SHP77 (cell line): ENCODE data around the gene ALDH6A1.
A peak's percentile ranks its signal among the peaks of the same experiment; 100 is the strongest.

Experiments used
- DNase-seq, 2 experiments: peaks; one replicate each; lab custom pipeline; 2025; lab: John Stamatoyannopoulos, UW

The ALDH6A1 gene

DNA sequence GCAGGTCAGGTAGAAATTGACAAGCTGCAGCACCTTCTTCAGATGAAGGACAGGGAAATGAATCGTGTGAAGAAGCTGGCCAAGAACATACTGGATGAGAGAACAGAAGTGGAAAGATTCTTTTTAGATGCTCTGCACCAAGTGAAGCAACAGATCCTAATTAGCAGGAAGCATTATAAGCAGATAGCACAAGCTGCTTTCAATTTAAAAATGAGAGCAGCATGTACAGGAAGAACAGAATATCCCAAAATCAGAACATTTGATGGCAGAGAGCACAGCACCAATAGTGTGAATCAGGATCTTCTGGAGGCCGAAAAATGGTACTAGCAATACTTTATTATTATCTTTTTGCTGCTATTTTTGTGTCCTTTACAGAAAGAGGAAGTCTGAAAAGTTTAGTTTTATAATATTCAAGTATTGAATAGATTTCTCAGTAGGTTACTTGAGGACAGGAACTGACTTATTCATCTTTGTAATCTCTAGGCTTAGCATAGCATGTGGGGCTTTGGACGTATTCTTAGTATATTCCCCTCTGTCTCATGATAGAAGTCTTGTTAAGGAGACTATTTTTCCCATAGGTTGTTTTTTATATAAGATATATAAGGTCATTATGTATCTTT lies 34.3 kb downstream of the ALDH6A1 start:
- no peak for DNase-seq

DNA sequence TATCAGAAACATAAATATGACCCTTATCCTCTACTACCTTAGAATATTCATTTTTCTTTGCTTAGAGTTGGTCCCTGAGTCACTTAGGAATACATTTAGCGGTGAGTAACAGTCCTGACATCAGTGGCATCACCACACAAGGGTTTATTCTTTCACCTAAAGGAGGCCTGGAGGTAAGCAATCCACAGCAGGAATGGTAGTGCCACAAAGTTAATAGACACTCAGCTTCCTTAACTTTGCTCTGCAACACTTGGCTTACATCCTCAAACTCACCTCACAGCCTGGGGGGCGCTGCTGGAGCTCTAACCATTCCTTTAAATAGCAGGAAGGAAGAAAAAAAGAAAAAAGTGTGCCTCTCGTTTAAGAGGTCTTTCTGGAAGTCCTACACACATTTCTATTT lies 36.0 kb downstream of the ALDH6A1 start:
- no peak for DNase-seq

DNA sequence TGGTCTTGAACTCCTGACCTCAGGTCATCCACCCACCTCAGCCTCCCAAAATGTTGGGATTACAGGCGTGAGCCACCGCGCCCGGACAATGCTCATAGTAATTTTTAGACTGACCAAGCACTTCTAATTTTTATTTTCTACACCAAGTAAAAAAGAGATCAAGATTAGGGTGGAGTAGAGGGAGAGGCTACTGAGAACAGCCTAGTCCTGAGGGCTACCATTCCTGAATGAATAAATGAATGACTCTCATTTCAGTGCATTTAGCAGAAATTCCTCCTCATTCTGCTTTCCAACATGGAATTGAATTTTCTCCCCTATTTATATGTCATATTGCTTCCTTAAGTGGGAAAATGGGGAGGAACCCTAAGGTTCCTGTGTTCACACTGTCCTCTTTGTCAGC lies 38.7 kb downstream of the ALDH6A1 start:
- DNase-seq, result no peak

DNA sequence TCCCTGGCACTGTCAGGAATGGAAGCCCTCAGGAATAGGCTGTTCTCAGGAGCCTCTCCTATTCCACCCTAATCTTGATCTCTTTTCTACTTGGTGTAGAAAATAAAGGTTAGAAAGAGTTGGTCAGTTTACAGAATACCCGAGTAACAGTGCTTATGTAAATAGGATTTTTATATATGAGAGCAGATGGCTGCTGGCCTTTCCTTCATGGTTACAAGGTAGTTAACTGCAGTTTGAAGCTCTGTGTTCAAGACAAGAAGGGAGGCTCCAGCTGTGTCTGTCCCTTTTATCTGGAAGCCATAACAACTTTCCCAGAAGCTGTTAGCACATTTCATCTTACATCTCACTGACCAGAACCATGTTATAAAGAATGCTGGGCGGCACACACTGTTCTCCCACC lies 42.0 kb downstream of the ALDH6A1 start:
- DNase-seq, result no peak

DNA sequence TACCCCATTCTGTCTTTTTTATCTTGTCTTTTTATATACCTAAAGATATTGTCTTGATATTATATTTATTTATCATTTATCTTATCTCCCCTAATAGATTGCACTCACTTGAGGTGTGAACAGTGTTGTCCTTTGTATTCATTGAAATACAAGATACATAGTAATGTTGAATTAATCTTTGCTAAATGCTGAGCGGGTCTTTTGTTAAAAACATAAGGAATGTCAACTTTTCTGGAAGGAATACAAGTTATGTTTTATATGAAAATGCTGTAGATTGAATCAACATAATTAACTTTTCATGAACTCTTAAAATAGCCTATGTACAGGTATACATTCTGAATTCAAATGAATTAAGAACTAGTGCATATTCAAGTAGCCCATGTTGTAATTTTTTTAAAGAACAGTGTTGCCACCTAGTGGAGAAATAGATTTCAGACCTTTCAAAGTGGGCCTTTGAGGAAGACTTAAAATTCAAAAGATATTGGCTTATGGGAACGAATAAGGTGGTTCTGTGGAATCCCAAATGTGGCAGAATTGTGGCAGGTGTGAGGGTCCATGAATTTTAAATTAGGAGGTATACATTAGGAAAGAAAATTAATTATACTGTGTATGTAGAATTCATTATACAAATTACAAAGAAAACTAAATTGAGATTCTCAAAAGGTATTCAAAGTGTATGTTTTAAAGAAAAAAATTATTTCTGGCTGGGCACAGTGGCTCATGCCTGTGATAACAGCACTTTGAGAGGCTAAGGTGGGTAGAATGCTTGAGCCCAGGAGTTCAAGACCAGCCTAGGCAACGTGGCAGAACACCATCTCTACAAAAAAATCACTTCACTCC lies 46.0 kb downstream of the ALDH6A1 start:
- peak; percentile 39 to 42 for DNase-seq

DNA sequence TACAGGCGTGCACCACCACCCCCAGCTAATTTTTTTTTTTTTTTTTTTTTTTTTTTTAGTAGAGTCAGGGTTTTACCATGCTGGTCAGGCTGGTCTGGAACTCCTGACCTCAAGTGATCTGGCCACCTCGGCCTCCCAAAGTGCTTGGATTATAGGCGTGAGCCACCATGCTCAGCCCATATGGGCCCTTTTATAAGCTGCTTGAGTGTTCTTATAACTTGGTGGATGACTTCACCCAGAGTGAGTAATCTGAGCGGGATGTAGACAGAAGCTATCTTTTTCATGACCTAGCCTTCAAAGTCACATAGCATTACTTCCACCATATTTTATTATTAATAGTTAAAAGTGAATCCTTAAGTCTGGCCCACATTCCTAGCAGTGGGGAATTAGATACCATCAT lies 48.7 kb downstream of the ALDH6A1 start:
- no peak for DNase-seq

DNA sequence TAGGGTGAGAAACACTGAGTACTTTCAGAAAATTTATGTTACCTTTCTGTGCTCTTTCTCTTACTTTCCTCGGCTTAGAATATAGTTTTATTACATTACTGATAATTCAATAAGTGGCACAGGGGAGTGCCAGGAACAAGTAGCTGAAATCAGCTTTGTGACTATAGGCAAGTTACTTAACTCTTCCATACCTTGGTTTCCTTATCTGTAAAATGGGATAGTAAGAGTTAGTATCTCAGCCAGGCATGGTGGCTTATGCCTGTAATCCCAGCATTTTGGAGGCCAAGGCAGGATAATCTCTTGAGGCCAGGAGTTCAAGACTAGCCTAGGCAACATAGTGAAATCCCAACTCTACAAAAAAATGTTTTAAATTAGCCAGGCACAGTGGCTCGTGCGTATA lies 49.7 kb downstream of the ALDH6A1 start:
- no peak for DNase-seq

DNA sequence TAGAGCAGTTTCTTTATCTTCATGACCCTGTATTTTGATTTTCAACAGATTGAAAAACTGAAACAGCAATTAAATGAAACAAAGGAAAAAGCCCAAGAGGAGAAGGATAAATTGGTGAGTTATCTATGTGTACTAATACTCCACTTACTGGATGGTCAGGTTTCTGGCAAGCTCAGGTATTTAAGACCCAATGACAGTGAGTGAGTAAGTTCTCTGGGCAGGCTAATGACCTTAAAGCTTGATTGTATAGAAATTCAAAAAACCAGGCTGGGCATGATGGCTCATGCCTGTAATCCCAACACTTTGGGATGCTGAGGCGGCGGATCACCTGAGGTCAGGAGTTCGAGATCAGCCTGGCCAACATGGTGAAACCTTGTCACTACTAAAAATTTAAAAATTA lies 55.1 kb downstream of the ALDH6A1 start:
- no peak for DNase-seq

DNA sequence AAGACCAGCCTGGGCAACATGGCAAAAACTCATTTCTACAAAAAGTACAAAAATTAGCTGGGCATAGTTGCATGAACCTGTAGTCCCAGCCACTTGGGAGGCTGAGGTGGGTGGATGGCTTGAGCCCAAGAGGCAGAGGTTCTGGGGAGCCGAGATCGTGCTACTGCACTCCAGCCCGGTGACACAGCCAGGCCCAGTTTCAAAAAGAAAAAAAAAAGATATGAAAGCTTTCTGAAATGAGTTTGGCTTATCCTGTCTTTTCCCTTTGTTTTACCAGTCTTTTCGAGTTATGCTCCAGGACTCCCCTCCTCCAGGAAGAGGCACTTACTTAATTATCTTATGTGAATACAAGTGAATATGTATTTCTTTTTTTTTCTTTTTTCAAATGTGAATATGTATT lies 61.9 kb downstream of the ALDH6A1 start:
- DNase-seq, result no peak

DNA sequence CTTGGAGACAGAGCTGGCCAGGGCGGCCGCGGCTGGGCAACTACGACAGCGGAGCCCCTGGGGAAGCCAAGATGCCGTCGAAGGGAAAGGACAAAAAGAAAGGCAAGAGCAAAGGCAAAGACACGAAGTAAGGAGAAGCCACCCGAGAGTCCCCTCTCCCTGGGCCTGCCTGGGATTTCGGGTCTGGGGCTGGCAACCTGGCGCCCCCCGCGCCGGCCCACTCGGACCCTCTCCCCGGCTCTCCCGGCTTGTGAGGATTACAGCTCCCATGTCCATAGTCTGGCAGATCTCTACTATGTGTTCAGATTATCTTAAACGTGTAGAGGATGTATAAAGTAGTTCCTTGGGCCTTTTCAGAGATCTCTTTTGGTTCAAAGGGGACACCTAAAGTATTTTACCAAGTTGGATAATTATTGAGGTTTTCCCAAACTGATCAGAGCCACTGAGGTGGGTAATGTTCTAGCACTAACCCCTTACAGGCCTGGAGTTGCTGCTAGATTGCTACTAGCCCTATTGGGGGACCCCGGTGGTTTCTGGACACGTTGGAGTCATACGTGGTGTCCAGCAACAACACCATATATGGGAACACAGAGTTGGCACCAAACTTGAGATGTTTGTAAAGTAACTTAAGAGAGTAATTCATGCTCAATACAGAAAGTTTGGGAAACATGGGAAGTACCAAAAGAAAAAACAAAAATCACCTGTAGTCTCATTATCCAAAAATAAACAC lies 64.7 kb downstream of the ALDH6A1 start:
- DNase-seq, result no peak

DNA sequence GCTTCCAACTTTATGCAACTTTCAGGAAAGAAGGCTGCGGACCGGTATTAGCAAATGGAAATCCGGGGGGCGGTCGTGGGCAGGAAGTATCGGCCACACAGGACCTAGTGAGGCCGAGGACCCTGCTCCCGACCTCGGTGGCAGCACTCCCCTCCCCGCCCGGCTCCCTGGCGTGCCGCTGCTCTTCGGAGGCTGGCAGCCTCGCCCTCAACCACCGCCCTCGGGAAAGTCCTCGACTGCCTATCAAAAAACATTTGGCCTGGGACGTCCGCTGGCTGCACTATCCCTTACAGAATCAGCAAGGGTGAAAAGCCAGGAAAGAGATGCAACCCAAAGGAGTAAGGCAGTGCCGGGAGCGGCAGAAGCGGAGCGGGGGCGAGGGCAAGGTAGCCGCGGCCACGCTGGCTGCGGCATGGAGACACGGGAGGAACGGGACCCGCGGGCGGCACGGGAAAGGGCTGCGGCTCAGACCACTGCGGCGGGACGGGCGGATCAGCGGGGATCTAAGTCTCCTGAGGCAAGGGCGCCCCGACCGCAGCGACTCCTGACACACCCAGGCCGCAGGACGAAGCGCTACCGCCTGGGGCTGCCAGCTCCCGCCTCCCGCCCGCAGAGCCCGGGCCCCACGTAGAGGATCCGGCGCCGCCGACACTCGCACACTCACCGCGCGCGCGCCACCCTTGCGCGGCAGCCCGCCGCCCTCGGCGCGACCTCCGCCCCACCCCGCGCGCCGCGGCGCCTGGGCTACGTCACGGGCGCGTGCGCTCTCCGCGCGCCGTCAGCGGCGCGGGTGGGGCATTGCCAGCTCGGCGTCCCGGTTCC lies 65.5 kb downstream of the ALDH6A1 start, which contains the start of the genes BBOF1 and ENTPD5:
Gene BBOF1, plus strand, starts transcription at position 764 of the 822 bp plus-strand sequence. CDS start 130 bp downstream, outside the sequence.
Gene ENTPD5, minus strand, starts transcription at position 703 of the 822 bp plus-strand sequence. CDS start 31,186 bp downstream, outside the sequence.
- peak; percentile 62 to 80 for DNase-seq

DNA sequence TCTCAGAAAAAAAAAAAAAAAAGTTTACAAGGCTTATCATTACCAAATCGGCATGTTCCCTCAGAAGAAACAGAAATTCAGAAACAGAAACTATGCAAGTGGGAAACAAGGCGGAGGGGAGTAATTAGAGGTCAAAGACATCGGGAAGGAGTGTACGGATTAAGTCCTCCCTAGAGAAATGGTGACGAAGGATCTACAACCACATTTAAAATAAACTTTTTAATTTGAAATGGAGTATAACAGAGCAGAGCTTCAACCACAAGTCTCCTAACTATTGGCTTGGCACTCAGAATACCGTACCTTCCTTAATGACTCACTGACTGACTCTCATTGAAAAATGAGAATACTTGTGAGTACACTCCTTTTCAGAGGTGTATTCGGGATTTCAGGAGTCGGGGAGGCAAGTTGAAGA lies 66.1 kb downstream of the ALDH6A1 start:
- DNase-seq, result no peak

DNA sequence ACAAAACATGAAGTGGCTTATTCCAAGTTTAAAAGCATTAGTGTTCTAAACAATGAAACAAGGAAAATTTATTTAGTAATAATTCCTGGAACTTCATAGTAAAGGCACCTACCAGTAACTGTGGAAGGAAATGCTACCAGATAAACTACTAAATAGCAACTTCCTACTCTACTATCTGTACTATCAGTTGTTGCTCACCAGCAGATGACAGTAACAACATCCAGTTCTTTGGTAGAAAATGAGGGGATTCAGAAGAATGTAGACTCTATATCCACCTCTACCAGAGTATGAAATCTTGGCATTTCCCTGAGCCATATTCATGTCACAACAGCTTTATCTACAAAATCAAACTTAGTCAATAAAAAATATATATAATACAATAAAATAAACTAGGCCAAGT lies 68.3 kb downstream of the ALDH6A1 start:
- DNase-seq, result no peak

DNA sequence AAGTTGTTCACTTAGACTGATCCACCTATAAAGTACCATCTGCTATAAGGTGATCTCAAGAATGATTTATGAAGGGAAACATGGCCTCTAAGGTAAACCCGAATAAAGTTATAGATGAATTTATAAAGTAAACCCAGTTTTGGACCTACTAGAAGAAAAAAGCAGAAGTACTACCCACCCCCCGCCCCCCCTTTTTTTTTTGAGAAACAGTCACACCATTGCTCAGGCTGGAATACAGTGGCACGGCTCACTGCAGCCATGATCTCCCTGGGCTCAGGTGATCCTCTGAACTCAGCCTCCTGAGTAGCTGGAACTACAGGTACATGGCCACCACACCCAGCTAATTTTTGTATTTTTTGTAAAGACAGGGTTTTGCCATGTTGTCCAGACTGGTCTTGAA lies 69.1 kb downstream of the ALDH6A1 start:
- no peak for DNase-seq

DNA sequence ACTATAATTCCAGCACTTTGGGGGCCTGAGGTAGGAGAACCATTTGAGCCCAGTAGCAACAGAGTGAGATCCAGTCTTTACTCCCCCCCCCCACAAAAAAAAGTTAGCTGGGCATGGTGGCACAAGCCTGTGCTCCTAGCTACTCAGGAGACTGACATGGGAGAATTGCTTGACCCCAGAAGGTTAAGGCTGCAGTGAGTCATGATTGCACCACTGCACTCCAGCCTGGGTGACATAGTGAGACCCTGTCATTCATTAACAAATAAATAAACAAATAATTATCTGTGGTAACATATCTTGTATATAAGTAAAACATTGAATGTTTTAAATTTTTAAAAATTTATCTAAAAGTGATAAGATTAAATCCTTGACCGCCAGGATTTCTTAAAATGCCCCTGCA lies 70.0 kb downstream of the ALDH6A1 start:
- DNase-seq, result no peak

DNA sequence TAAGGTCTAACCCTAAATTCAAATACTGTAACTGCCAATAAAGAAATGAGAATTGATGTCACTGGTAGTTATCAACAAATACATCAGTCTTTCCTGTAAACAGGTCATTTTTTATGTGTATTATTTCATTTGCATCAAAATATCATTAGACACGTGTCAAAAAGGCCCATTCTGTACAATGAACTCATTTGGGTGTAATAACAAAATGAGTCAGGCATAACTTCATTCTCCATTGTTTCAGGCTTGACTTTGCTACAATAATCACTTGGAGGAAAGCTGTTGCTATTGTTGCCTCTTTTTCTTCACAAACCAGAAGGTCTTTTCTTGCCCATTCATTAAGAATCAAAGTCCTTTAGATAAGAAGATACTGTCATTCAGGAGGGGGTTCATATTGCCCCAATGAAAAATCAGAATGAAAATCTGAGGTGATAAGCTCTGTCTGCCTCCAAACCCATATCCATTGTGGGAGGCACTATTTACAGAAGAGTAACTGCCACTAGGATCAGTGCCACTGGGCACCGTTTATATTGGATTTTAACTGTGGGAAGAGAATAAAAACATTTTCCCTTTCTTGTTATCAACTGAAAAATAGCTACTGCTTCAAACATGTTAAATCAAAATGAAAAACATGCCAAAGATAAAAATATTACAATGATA lies 75.3 kb downstream of the ALDH6A1 start:
- no peak for DNase-seq
